Fibroblast of lung (primary cell): ENCODE measurements around the gene RANBP3. TPM values are rescaled to one million over a fixed set of nuclear protein-coding genes. Genes with fewer than 3 reads are reported as not detected.

Source experiments
- DNase-seq, 2 donors: peaks; one replicate each; pipeline versions ENCODE4 v3.0.0 to v3.0.0-alpha.2; 2010; ENCODE audit warnings: low read depth in 2 of 2
- H2AFZ ChIP-seq: 2 replicates; pipeline ENCODE4 v1.5.1; 2012; ENCODE audit warnings: low read length, control low read depth, inconsistent platforms
- H3K27ac ChIP-seq: 2 replicates; pipeline ENCODE4 v1.5.1; 2011; ENCODE audit warnings: low read length, control low read depth; ENCODE audit not compliant: insufficient read depth
- H3K27me3 ChIP-seq: 2 replicates; pipeline ENCODE4 v1.5.1; 2011; ENCODE audit warnings: mild to moderate bottlenecking, low read length; ENCODE audit not compliant: control insufficient read depth, insufficient read depth
- H3K36me3 ChIP-seq: 2 replicates; pipeline ENCODE4 v1.5.1; 2011; ENCODE audit warnings: low read length; ENCODE audit not compliant: control insufficient read depth, insufficient read depth
- H3K4me1 ChIP-seq: 2 replicates; pipeline ENCODE4 v1.5.1; 2011; ENCODE audit warnings: low read length; ENCODE audit not compliant: control insufficient read depth, insufficient read depth; ENCODE audit errors: extremely low read depth
- H3K4me2 ChIP-seq: 2 replicates; pipeline ENCODE4 v1.5.1; 2011; ENCODE audit warnings: low read length, control low read depth; ENCODE audit not compliant: insufficient read depth; ENCODE audit errors: extremely low read depth
- H3K4me3 ChIP-seq, 4 experiments: fragments of 200-600 bp in 1 of 4; sonication (generic) in 1 of 4; replicated peaks in 1 of 4; 2 replicates each; pipeline ENCODE4 v1.5.1; 2011 to 2016; ENCODE audit warnings: low read length in 4 of 4, low read depth in 3 of 4, mild to moderate bottlenecking in 3 of 4, control low read depth in 2 of 4, inconsistent platforms in 1 of 4, mixed read lengths in 1 of 4; ENCODE audit not compliant: insufficient read depth in 1 of 4; ENCODE audit errors: control extremely low read depth in 1 of 4
- H3K79me2 ChIP-seq: 2 replicates; pipeline ENCODE4 v1.5.1; 2012; ENCODE audit warnings: mild to moderate bottlenecking, low read length, inconsistent platforms; ENCODE audit not compliant: control insufficient read depth, insufficient read depth
- H3K9ac ChIP-seq: 2 replicates; pipeline ENCODE4 v1.5.1; 2011; ENCODE audit warnings: mild to moderate bottlenecking, low read length, control low read depth; ENCODE audit not compliant: insufficient read depth
- H3K9me3 ChIP-seq: 2 replicates; pipeline ENCODE4 v1.5.1; 2012; ENCODE audit warnings: low read depth, low read length; ENCODE audit not compliant: control insufficient read depth, insufficient read depth
- H4K20me1 ChIP-seq: 2 replicates; pipeline ENCODE4 v1.5.1; 2011; ENCODE audit warnings: low read length; ENCODE audit not compliant: control insufficient read depth, insufficient read depth; ENCODE audit errors: extremely low read depth
- CTCF ChIP-seq, 2 donors: IDR thresholded peaks in 1 of 2; conservative IDR thresholded peaks in 1 of 2; 1 replicate in 1 of 2; 2 replicates in 1 of 2; pipeline ENCODE4 v1.5.1; 2011 to 2012; ENCODE audit warnings: low read length in 2 of 2, control low read depth in 1 of 2, inconsistent platforms in 1 of 2, low read depth in 1 of 2, mild to moderate bottlenecking in 1 of 2
- EZH2 ChIP-seq: IDR thresholded peaks from 2 replicates; pipeline ENCODE4 v1.5.1; 2012; ENCODE audit warnings: low read length, control low read depth, mild to moderate bottlenecking; ENCODE audit errors: missing control alignments
- polyA plus RNA-seq, 2 donors: library from polyadenylated mRNA; depleted of rRNA in 1 of 2; stranded (reverse) in 1 of 2; unstranded in 1 of 2; fragments of >200 nt; gene quantifications; 2 replicates each; pipeline ENCODE4 v1.2.1, GENCODE V29; 2011 to 2012; ENCODE audit warnings: missing spikeins in 1 of 2
- total RNA-seq: library from RNA; depleted of rRNA; stranded (reverse); fragments of >200 nt; gene quantifications from 2 replicates; pipeline ENCODE4 v1.2.1, GENCODE V29; 2014

RANBP3 gene
- total and polyA plus RNA-seq, 2 donors (not counting 1 experiment from before 2014, with no cell fraction given): 39.8 to 59.4 TPM

GRCh38 chr19:5999693-6000092 lies 21.8 kb upstream of the RANBP3 start:
- H3K4me1 ChIP-seq: no peaks in the 10 kb centered on the region
- TF ChIP-seq CTCF (conservative IDR thresholded peaks at IDR 0.05 in 1 of 2, IDR thresholded peaks at IDR 0.05 in 1 of 2; ENCODE audit: low read depth in 1 of 2, low read length in 2 of 2) (no peak), EZH2 (no peak)
- H3K9ac ChIP-seq: no peak overlapping the region
- H4K20me1 ChIP-seq: no peaks in the 10 kb centered on the region
- H3K27ac ChIP-seq: no peak overlapping the region
- H3K36me3 ChIP-seq: peaks cover 2% of the 10 kb centered on the region
- DNase-seq: no peak
- no peaks in the 10 kb centered on the region for H3K79me2 ChIP-seq
- H3K4me3 ChIP-seq: no peak overlapping the region
- no peaks in the 10 kb centered on the region for H3K9me3 ChIP-seq
- H2AFZ ChIP-seq: no peak overlapping the region
- H3K4me2 ChIP-seq: no peak overlapping the region
- no peaks in the 10 kb centered on the region for H3K27me3 ChIP-seq

GRCh38 chr19:5997371-5997770 lies 19.4 kb upstream of the RANBP3 start:
- no peak overlapping the region for H3K27ac ChIP-seq
- H3K79me2 ChIP-seq: no peaks in the 10 kb centered on the region
- H3K36me3 ChIP-seq: no peaks in the 10 kb centered on the region
- H3K4me3 ChIP-seq: no peak overlapping the region
- no peaks in the 10 kb centered on the region for H3K9me3 ChIP-seq
- H3K27me3 ChIP-seq: no peaks in the 10 kb centered on the region
- no peak overlapping the region for H3K4me2 ChIP-seq
- H2AFZ ChIP-seq: no peak overlapping the region
- no peak for DNase-seq
- no peaks in the 10 kb centered on the region for H4K20me1 ChIP-seq
- TF ChIP-seq CTCF (conservative IDR thresholded peaks at IDR 0.05 in 1 of 2, IDR thresholded peaks at IDR 0.05 in 1 of 2; ENCODE audit: low read depth in 1 of 2, low read length in 2 of 2): no peak
- no peak for TF ChIP-seq EZH2
- H3K4me1 ChIP-seq: peaks cover 3% of the 10 kb centered on the region
- H3K9ac ChIP-seq: no peak overlapping the region

- no peak overlapping the region for H3K27ac ChIP-seq
- no peaks in the 10 kb centered on the region for H4K20me1 ChIP-seq
- no peak for DNase-seq
- no peaks in the 10 kb centered on the region for H3K9me3 ChIP-seq
- no peak overlapping the region for H3K4me2 ChIP-seq
- H3K9ac ChIP-seq: no peak overlapping the region
- TF ChIP-seq EZH2 (no peak), CTCF (conservative IDR thresholded peaks at IDR 0.05 in 1 of 2, IDR thresholded peaks at IDR 0.05 in 1 of 2; ENCODE audit: low read depth in 1 of 2, low read length in 2 of 2) (no peak)
- no peak overlapping the region for H2AFZ ChIP-seq
- H3K79me2 ChIP-seq: no peaks in the 10 kb centered on the region
- H3K27me3 ChIP-seq: no peaks in the 10 kb centered on the region
- H3K36me3 ChIP-seq: no peaks in the 10 kb centered on the region
- no peak overlapping the region for H3K4me3 ChIP-seq
- H3K4me1 ChIP-seq: peaks cover 3% of the 10 kb centered on the region
Observed at GRCh38 chr19:5996623-5997320, 18.8 kb upstream of the RANBP3 start.
